ENCODE results near the gene IGDCC3. TPM values are rescaled to one million over a fixed set of nuclear protein-coding genes. Genes with fewer than 3 reads are reported as not detected.
"Not testable (repeated sequence)": the region's sequence is repeated elsewhere in the genome, so short reads cannot be mapped to it uniquely, and the experiment has no call there.

IGDCC3 gene
- total RNA-seq, 1 donor from 2014 or later = 0.27 TPM

GRCh38 chr15:65355173-65355987 is 22.4 kb downstream of the IGDCC3 start:
- H3K4me3 Mint-ChIP-seq (ENCODE audit: unreplicated experiment) = peak overlapping the region; percentile 69
- peaks cover 5% of the 10 kb centered on the region for H3K4me1 Mint-ChIP-seq (ENCODE audit: low read depth)
- TF ChIP-seq CTCF (IDR thresholded peaks at IDR 0.05) = no peak
- H3K9me3 Mint-ChIP-seq (ENCODE audit: low read depth) = no peaks in the 10 kb centered on the region
- H3K27ac Mint-ChIP-seq (ENCODE audit: unreplicated experiment) = no peak overlapping the region
- DNase-seq (ENCODE audit: low spot score) = no peak
- H3K36me3 Mint-ChIP-seq (ENCODE audit: low read depth) = peaks cover 3% of the 10 kb centered on the region
- peaks cover 14% of the 10 kb centered on the region for H3K27me3 Mint-ChIP-seq (ENCODE audit: low read depth)

- peaks cover 3% of the 10 kb centered on the region for H3K36me3 Mint-ChIP-seq (ENCODE audit: low read depth)
- peaks cover 5% of the 10 kb centered on the region for H3K4me1 Mint-ChIP-seq (ENCODE audit: low read depth)
- no peak overlapping the region for H3K27ac Mint-ChIP-seq (ENCODE audit: unreplicated experiment)
- no peaks in the 10 kb centered on the region for H3K9me3 Mint-ChIP-seq (ENCODE audit: low read depth)
- no peak for TF ChIP-seq CTCF (IDR thresholded peaks at IDR 0.05)
- no peak for DNase-seq (ENCODE audit: low spot score)
- H3K27me3 Mint-ChIP-seq (ENCODE audit: low read depth) = peaks cover 14% of the 10 kb centered on the region
- H3K4me3 Mint-ChIP-seq (ENCODE audit: unreplicated experiment) = peak overlapping the region; percentile 6
Measured at GRCh38 chr15:65354835-65355172, 23.0 kb downstream of the IGDCC3 start.

- not testable (repeated sequence) for H3K36me3 Mint-ChIP-seq (ENCODE audit: low read depth); H3K27ac Mint-ChIP-seq (ENCODE audit: unreplicated experiment); H3K4me3 Mint-ChIP-seq (ENCODE audit: unreplicated experiment); H3K9me3 Mint-ChIP-seq (ENCODE audit: low read depth); DNase-seq (ENCODE audit: low spot score); H3K4me1 Mint-ChIP-seq (ENCODE audit: low read depth)
- H3K27me3 Mint-ChIP-seq (ENCODE audit: low read depth) = peaks cover 11% of the 10 kb centered on the region
Measured at GRCh38 chr15:65351972-65352371, 25.8 kb downstream of the IGDCC3 start.

- no peaks in the 10 kb centered on the region for H3K36me3 Mint-ChIP-seq (ENCODE audit: low read depth)
- no peak for DNase-seq (ENCODE audit: low spot score)
- H3K27me3 Mint-ChIP-seq (ENCODE audit: low read depth) = peaks cover 3% of the 10 kb centered on the region
- no peaks in the 10 kb centered on the region for H3K9me3 Mint-ChIP-seq (ENCODE audit: low read depth)
- H3K4me1 Mint-ChIP-seq (ENCODE audit: low read depth) = no peaks in the 10 kb centered on the region
- no peak overlapping the region for H3K27ac Mint-ChIP-seq (ENCODE audit: unreplicated experiment)
- H3K4me3 Mint-ChIP-seq (ENCODE audit: unreplicated experiment) = no peak overlapping the region
- no peak for TF ChIP-seq CTCF (IDR thresholded peaks at IDR 0.05)
Measured at GRCh38 chr15:65349338-65349737, 28.5 kb downstream of the IGDCC3 start.

- not testable (repeated sequence) for H3K9me3 Mint-ChIP-seq (ENCODE audit: low read depth)
Measured at GRCh38 chr15:65347756-65348155, 30.0 kb downstream of the IGDCC3 start.

GRCh38 chr15:65346856-65347598 is 30.8 kb downstream of the IGDCC3 start:
- H3K9me3 Mint-ChIP-seq (ENCODE audit: low read depth) = no peaks in the 10 kb centered on the region
- no peaks in the 10 kb centered on the region for H3K4me1 Mint-ChIP-seq (ENCODE audit: low read depth)
- no peak for TF ChIP-seq CTCF (IDR thresholded peaks at IDR 0.05)
- H3K27ac Mint-ChIP-seq (ENCODE audit: unreplicated experiment) = no peak overlapping the region
- H3K27me3 Mint-ChIP-seq (ENCODE audit: low read depth) = peaks cover 3% of the 10 kb centered on the region
- no peak for DNase-seq (ENCODE audit: low spot score)
- H3K4me3 Mint-ChIP-seq (ENCODE audit: unreplicated experiment) = no peak overlapping the region
- no peaks in the 10 kb centered on the region for H3K36me3 Mint-ChIP-seq (ENCODE audit: low read depth)

More at GRCh38 chr15:65347756-65348155, 30.0 kb downstream of the IGDCC3 start:
- not testable (repeated sequence) for DNase-seq (ENCODE audit: low spot score); H3K4me1 Mint-ChIP-seq (ENCODE audit: low read depth); H3K4me3 Mint-ChIP-seq (ENCODE audit: unreplicated experiment); H3K27me3 Mint-ChIP-seq (ENCODE audit: low read depth); H3K27ac Mint-ChIP-seq (ENCODE audit: unreplicated experiment); H3K36me3 Mint-ChIP-seq (ENCODE audit: low read depth)

All from chondrocyte (in vitro differentiated cells).